ENCODE measurements around the gene MSLN.

- TF ChIP-seq CTCF (IDR thresholded peaks at IDR 0.05), result no peak
- TF ChIP-seq POLR2A (IDR thresholded peaks at IDR 0.05), result no peak
- TF ChIP-seq EP300 (IDR thresholded peaks at IDR 0.05), result no peak
Observed at GRCh38 chr16:766008-766819, 5.7 kb downstream of the MSLN start.

Data from tibial nerve (tissue), 4 donors.